Hematopoietic multipotent progenitor cell (in vitro differentiated cells): ENCODE data around the gene CABLES2. TPM values are rescaled to one million over a fixed set of nuclear protein-coding genes. Genes with fewer than 3 reads are reported as not detected.
A peak's percentile ranks its signal among the peaks of the same experiment; 100 is the strongest.

Source experiments
- DNase-seq, 3 donors: peaks; one replicate each; pipeline ENCODE4 v3.0.0-alpha.2; 2011 to 2015; ENCODE audit warnings: low read depth in 2 of 3, low spot score in 2 of 3
- total RNA-seq: library from RNA; depleted of rRNA; stranded (reverse); fragments of >200 nt; gene quantifications from one replicate; pipeline ENCODE4 v1.2.3, GENCODE V29; 2012

The CABLES2 gene, protein sequence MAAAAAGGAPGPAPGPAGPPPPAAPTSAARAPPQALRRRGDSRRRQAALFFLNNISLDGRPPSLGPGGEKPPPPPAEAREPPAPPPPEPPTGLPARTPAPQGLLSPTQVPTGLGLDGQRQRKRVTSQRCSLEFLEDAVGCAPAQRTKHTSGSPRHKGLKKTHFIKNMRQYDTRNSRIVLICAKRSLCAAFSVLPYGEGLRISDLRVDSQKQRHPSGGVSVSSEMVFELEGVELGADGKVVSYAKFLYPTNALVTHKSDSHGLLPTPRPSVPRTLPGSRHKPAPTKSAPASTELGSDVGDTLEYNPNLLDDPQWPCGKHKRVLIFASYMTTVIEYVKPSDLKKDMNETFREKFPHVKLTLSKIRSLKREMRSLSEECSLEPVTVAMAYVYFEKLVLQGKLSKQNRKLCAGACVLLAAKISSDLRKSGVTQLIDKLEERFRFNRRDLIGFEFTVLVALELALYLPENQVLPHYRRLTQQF
- 3.2 TPM for total RNA-seq

GRCh38 chr20:62407221-62407992, at the start of gene CABLES2:
TSS of gene CABLES2 (minus strand) at chr20:62407285. CDS start at chr20:62407276, 9 bp downstream.
- DNase-seq = peak; percentile 76 to 95 (median 92)

- no peak for DNase-seq
These were observed 48.8 kb upstream of the CABLES2 start for GRCh38 chr20:62455929-62456328.

DNA sequence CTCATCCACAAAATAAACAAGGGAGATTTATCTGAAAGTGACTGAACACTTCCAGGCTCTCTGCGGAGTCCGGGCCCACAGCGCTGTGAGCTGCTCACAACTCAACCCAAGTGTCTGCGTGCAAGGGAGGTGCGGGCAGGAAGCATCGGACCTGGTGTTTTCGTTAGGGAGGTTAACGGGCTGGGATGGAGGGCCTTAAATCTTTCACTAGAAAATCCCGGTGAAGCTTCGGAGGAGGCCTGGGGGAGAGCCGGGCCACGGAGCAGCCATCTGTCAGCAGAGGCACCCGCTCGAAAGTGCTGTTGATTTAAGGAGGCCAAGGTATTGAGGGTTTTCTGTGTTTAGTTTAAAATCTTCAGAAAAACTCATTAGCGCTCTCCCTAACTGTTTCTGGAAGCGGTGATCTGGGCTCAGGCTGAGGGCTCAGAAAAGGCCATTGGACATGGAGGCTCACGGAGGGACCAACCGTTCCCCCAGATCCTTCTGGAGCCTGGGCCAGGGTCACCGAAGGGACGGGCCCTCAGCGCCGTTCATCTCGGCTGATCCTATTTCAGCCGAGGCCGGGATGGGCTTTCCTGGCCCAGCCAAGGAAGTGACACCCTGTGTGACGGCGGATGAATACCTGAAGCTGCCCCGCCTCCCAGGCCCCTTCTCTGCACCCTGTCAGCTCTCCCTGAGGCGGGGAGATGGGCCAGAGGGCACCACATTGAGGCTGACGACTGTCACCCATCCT, 48.0 kb upstream of the CABLES2 start:
- no peak for DNase-seq

GRCh38 chr20:62453186-62453808, 46.2 kb upstream of the CABLES2 start:
- DNase-seq = no peak

DNA sequence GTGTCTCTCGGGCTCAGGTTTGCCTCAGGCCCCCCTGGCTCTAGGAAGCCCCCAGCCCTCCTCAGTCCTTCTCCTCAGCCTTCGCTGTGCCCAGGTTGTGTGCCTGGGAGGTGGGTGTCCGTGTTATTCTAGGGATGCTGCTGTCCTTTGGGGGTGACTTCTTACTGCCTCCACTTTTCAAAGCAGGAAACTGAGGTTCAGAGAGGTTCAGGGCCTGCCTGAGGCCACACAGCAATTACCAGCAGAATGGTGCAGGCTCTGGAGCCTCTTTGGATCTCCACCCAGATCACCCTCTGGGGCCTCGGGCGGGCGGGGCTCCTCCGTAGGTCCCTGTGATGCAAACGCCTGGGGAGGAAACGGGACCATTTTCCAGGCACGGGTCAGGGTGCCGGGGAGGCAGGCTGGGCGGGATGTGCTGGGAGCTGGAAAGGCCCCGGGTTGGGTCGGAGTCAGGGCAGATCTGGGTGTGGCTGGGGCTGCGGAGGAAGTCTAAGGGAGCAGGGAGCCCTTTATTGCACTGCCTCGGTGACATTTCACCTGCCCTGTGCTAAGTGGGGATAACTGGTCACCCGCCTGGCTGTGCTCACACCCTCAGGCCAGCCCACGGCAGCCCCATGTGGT, 45.5 kb upstream of the CABLES2 start:
- no peak for DNase-seq

- no peak for DNase-seq
These were observed 44.9 kb upstream of the CABLES2 start for GRCh38 chr20:62451970-62452369.

- no peak for DNase-seq
These were observed 44.2 kb upstream of the CABLES2 start for GRCh38 chr20:62451156-62451767.

DNA sequence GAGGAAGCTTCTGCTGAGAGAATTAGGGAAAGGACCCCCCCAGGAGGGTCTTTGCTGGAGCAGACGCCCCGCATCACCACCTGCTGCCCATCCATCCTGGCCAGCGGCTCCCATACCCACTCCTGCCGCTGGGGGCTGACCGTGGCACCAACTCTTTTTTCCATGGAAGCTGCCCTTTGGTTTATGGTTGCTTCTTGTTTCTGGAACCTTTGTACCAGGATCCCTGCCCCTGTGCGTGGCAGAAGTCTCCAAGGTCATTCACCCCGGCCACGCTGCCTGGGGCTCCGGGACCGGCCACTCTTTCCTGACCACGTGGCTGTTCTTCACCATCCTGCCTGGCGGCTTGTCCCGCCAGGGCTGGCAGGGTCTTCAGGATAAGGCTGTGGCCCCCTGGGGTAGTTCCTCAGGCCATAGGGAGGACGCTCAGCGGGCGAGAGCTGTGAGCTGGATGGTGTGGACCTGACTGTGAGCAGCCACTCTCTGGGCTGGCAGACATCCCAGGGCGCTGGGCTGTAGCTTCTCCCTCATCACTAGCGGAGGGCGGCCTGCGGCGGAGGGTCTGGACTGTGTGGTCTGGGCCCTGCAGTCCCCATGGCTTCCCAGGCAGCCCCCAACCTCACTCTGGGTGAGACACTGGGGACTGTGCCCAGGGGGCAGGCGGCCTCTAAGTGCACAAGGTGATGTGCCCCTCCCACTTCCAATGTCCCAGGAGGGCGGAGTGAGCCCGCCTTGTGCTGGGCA, 43.0 kb upstream of the CABLES2 start:
- DNase-seq = no peak

DNA sequence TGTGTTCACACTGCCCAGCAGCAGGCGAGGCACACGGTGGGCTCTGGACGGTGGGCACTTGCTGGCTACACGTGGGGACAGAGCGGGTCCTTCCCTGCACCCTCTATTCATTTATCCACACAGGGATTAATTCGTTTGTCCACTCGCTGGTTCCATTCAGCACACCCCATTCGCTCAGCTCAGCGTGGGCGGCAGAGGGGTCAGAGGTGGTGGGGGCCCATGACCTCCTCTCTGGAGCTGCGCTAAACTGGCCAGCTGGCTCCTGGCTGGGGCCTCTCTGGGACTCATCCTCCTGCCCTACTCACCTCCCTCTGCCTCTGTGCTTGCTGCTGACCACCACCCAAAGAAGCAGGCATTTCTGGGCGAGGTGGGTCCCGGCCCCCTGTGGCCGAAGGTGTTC, 41.7 kb upstream of the CABLES2 start:
- DNase-seq = no peak

DNA sequence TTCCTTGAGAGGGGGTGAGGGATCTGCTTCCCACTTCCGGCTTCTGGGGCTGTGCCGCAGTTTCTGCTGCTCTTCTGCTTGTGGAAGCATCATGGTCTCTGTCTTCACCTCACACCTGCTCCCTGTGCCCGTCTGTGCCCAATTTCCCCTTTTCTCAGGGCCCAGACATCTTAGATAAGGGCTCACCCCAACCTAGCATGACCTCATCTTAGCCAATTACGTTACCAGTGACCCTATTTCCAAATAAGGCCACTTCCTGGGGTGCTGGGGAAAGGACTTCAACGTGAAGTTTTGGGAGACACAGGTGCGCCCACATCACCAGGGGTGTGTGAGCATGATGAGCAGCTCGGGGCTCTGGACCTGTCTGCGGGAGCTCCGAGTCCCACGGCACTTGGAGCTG, 41.0 kb upstream of the CABLES2 start:
- DNase-seq = peak in 2 of 3 donors; percentile 13 to 21

- DNase-seq = no peak
These were observed 40.1 kb upstream of the CABLES2 start for GRCh38 chr20:62446888-62447869.

- no peak for DNase-seq
These were observed 39.4 kb upstream of the CABLES2 start for GRCh38 chr20:62446481-62446880.

- DNase-seq = no peak
These were observed 38.7 kb upstream of the CABLES2 start for GRCh38 chr20:62445553-62446340.

- DNase-seq = no peak
These were observed 37.2 kb upstream of the CABLES2 start for GRCh38 chr20:62444286-62444685.

GRCh38 chr20:62441987-62442539, 35.0 kb upstream of the CABLES2 start:
- DNase-seq = no peak

DNA sequence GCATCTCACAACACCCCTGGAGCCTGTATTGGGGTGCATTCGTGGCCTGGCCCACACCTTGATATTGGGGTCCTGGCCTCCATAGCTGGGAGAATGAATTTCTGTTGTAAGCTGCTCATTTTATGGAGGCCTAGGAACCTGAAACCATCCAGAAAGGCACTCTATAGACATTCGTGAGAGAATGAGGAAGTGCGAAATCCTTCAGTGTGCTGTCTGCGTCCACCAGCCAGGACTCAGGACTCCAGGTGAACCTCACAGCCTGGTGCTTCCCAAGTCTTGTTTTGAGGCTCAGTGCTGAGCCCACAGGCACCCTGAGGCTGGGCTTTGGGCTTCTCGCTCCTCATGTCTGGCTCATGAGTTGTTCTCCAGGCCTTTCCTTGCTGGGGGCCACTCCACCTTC, 32.1 kb upstream of the CABLES2 start:
- DNase-seq = no peak

GRCh38 chr20:62437927-62438326, 30.8 kb upstream of the CABLES2 start:
- no peak for DNase-seq
